AG09309 (cell line): ENCODE data around the gene DHRS7.

ENCODE experiments used
- DNase-seq: peaks from one replicate; pipeline ENCODE4 v3.0.0-alpha.2; 2010; ENCODE audit warnings: low read depth
- H3K4me3 ChIP-seq: 2 replicates; pipeline ENCODE4 v1.5.1; 2011; ENCODE audit warnings: mild to moderate bottlenecking, low read depth, low read length, moderate library complexity; ENCODE audit not compliant: control insufficient read depth
- CTCF ChIP-seq: IDR thresholded peaks from 2 replicates; pipeline ENCODE4 v1.5.1; 2011; ENCODE audit warnings: mild to moderate bottlenecking, low read depth, low read length, inconsistent platforms; ENCODE audit not compliant: insufficient read depth, control insufficient read depth; ENCODE audit errors: missing control alignments

Gene DHRS7

GRCh38 chr14:60206837-60207533 is 41.8 kb upstream of the DHRS7 start:
- TF ChIP-seq CTCF: no peak
- no peak for DNase-seq
- H3K4me3 ChIP-seq: no peak overlapping the region

- TF ChIP-seq CTCF: no peak
- no peak overlapping the region for H3K4me3 ChIP-seq
- no peak for DNase-seq
Observed at GRCh38 chr14:60206249-60206670, 41.1 kb upstream of the DHRS7 start.

DNA sequence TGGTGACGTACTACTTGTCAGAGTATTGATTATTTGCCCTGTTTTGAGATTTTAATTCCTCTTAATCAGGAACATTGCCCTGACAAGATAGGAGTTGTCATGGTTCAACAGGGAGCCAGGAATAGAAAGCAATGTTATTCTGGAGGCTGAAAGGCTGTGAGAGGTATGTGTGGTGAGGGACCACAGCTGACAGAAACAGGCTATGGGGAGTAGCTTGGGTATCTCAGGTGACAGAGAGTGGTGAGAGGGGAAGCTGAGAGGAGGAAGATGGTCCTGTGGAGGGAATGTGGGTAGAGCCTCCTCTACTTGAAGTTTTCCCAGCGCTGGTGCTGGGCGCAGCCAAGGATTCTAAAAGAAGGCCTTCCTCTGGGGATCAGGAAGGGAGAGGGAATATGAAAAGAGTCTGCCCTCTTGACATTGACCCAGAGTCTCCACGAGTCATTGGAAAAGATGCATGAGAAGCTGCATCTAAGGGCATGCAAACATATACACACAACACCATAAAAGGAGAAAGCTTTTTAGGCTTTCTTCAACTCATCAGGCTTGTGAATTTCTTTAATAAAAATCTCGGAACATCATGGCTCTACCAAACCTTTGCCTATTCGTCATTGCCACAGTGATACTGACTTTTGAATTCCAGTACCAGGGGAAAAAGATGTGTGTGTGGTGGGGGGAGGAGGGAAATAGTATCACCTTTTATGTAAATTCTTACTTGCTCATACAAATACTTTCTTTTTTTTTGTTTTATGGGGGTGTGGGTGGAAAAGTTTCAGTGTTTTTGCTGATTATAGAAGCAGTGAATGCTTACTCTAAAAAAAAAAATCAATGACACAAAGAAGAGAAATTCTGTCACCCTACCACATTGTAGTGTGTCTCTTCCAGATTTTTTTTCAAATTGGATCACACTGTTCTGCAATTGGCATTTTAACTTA is 39.9 kb upstream of the DHRS7 start:
- H3K4me3 ChIP-seq: no peak overlapping the region
- DNase-seq: no peak
- no peak for TF ChIP-seq CTCF

DNA sequence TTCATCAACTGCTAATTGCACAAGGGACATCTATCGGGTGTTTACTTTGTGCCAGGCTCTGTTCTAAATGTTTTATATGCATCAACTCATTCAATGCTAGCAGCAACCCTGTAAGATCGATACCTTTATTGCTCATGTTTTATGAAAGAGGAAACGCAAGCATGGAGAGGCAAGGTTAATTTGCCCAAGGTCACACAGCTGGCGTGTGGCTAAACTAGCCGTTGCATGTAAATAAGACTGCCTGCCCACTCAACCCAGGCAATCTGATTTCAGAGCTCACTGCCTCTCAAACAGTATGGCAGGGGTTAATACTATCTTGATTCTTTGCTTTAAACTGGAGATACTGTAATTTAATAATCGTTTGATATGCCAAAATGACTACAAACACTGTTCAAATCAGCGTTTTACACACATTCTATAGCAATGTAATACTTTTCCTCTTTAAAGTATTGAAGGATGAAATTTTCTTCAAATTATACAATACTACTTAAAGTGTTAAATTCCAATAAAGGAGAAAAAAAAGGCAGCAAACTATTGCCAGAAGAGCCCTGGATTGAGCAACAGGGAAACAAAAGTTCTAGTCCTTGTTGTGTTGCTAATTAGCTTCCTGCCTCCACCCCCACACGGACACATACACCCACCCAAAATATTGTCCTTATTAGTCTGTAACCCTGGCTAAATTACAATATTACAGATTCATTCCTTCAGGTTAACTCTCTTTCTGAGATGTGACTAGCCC is 39.1 kb upstream of the DHRS7 start:
- no peak overlapping the region for H3K4me3 ChIP-seq
- no peak for TF ChIP-seq CTCF
- DNase-seq: no peak

DNA sequence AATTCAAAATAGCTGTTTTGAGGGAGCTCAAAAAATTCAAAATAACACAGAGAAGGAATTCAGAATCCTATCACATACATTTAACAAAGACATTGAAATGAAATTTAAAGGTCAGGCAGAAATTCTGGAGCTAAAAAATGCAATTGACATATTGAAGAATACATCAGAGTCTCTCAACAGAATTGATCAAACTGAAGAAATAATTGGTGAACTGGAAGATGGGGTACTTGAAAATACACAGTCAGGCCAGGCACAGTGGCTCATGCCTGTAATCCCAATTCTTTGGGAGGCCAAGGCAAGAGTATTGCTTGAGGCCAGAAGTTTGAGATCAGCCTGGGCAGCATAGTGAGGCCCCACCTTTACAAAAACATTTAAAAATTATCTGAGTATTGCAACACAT is 34.1 kb upstream of the DHRS7 start:
- no peak overlapping the region for H3K4me3 ChIP-seq
- TF ChIP-seq CTCF: no peak
- no peak for DNase-seq

DNA sequence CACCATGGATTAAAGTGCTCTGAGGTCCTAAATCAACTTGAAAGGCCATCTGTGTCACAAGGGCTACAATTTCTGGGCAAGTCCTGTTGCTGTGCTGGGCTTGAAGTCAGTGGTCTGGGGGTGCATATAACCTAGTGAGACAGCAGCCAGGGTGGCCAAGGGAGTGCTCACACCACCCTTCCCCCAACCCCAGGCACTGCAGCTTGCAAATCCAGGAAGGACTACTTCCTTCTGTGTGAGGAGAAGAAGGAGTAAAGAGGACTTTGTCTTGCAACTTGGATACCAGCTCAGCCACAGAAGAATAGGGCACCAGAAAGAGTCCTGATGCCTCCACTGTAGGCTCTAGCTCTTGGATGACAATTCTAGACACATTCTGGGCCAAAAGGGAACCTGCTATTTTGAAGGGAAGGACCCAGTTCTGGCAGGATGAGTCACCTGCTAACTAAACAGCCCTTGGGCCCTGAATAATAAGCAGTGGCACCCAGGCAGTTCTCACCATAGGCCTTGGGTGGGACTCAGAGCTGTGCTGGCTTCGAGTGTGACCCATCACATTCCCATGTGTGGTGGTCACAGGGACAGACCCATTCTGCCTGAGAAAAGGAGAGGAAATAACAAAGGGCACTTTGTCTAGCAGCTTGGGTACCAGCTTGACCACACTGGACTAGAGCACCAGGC is 32.6 kb upstream of the DHRS7 start:
- DNase-seq: no peak

More for the DNA sequence above, 32.6 kb upstream of the DHRS7 start:
- no peak for TF ChIP-seq CTCF
- no peak overlapping the region for H3K4me3 ChIP-seq
